ENCODE results near the gene TSPO2.

GRCh38 chr6:41062056-41062455 lies 19.8 kb downstream of the TSPO2 start:
- TF ChIP-seq ETV6 (IDR thresholded peaks at IDR 0.05; ENCODE audit: borderline replicate concordance in 1 of 2, low read depth in 2 of 2, low read length in 1 of 2) (no peak), ETV6 (CRISPR knock-in tag; IDR thresholded peaks at IDR 0.05; ENCODE audit: borderline replicate concordance) (no peak), NR0B1 (IDR thresholded peaks at IDR 0.05; ENCODE audit: partially characterized antibody) (no peak), CREM (IDR thresholded peaks at IDR 0.05; ENCODE audit: low read depth) (no peak), CTCF (IDR thresholded peaks at IDR 0.05 in 2 of 3, conservative IDR thresholded peaks at IDR 0.05 in 1 of 3; ENCODE audit: insufficient read depth in 2 of 3, low read depth in 1 of 3, low read length in 3 of 3) (no peak), TRIM24 (IDR thresholded peaks at IDR 0.05) (no peak), EZH2 (IDR thresholded peaks at IDR 0.05; ENCODE audit: borderline replicate concordance, low read depth, low read length) (no peak), NFXL1 (CRISPR knock-in tag; IDR thresholded peaks at IDR 0.05) (no peak), MAX (CRISPR knock-in tag; IDR thresholded peaks at IDR 0.05) (no peak), CHD2 (IDR thresholded peaks at IDR 0.05; ENCODE audit: low read depth, low read length) (no peak), CBX5 (IDR thresholded peaks at IDR 0.05; ENCODE audit: borderline replicate concordance, low read depth) (no peak), RFX5 (IDR thresholded peaks at IDR 0.05; ENCODE audit: low read depth, low read length) (no peak), KAT2B (IDR thresholded peaks at IDR 0.05; ENCODE audit: low read depth, low read length) (no peak), CLOCK (CRISPR knock-in tag; IDR thresholded peaks at IDR 0.05; ENCODE audit: borderline replicate concordance) (no peak)

Data from K562 (cell line).